ENCODE results near the gene NUTM1. TPM values are rescaled to one million over a fixed set of nuclear protein-coding genes. Genes with fewer than 3 reads are reported as not detected.
A peak's percentile ranks its signal among the peaks of the same experiment; 100 is the strongest.

Gene NUTM1
- total and polyA plus RNA-seq, 5 experiments from 2014 or later = not detected

DNA sequence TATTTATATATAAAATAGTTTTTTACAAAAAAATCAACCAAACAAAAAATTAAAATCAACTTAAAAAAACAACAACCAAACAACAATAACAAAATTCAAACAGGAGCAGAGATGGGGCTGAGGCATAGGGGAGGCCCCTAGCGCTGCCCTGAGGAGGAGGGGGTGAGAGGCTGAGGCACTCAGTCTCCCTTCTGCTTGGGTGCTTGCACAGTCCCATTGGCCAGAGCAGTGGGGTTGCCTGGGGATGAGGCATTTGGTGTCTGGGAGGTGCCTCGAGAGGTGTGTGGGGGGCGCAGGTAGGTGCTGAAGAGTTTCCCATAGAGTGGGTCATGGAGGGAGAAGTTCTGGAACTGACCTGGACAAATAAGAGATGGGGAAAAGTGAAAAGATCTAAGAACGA lies 15.8 kb downstream of the NUTM1 start:
- peaks cover 0 to 66% (median 0%) of the 10 kb centered on the region in 3 donors for H3K36me3 Mint-ChIP-seq
- no peak for DNase-seq

GRCh38 chr15:34359416-34359815 lies 16.3 kb downstream of the NUTM1 start:
- POLR2A ChIA-PET = no interaction called here
- ATAC-seq = no peak
- Mint-ChIP-seq H3K36me3 (peaks cover 0 to 66% (median 0%) of the 10 kb centered on the region in 3 donors), H3K4me1 (peaks cover 0 to 4% (median 0%) of the 10 kb centered on the region in 4 donors), H3K27ac (peak overlapping the region in 4 of 10 donors; percentile 17 to 64 (median 44)), H3K4me3 (no peak overlapping the region), H3K27me3 (no peaks in the 10 kb centered on the region), H3K9me3 (no peaks in the 10 kb centered on the region)
- DNase-seq = no peak

More for the DNA sequence above, 15.8 kb downstream of the NUTM1 start:
- no peaks in the 10 kb centered on the region for H3K9me3 Mint-ChIP-seq
- no peaks in the 10 kb centered on the region for H3K27me3 Mint-ChIP-seq
- H3K4me1 Mint-ChIP-seq = peaks cover 0 to 4% (median 0%) of the 10 kb centered on the region in 4 donors
- H3K4me3 Mint-ChIP-seq = no peak overlapping the region
- no peak for ATAC-seq
- peak overlapping the region in 2 of 10 donors; percentile 17 to 64 for H3K27ac Mint-ChIP-seq
- POLR2A ChIA-PET = no interaction called here

- Mint-ChIP-seq H3K27me3 (no peaks in the 10 kb centered on the region), H3K4me3 (no peak overlapping the region), H3K4me1 (peaks cover under 1 to 6% (median 4%) of the 10 kb centered on the region in 4 donors), H3K36me3 (peaks cover 0 to 64% (median 0%) of the 10 kb centered on the region in 3 donors), H3K9me3 (no peaks in the 10 kb centered on the region), H3K27ac (peak overlapping the region in 1 of 10 donors; percentile 87)
- DNase-seq = no peak
- POLR2A ChIA-PET = no interaction called here
- ATAC-seq = no peak
Observed at GRCh38 chr15:34360298-34360697, 17.2 kb downstream of the NUTM1 start.

DNA sequence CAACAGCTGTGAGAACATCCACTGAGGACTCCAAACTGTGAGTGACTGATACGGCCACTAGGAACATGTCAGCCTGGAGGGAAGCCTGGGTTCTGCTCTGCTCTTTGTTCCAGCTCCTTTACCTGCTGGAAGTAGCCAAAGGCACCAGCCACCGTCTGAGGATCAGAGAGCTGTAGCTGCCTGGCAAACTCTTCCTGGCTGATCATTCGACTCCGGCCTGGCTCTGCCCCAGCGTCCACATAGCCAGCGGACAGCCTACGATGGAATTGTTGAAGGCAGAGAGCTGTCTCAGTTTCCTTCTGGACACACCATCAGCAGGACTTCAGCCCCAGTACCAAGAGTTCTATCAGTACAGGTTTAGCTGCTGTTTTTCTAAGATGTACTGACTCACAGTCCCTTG lies 18.2 kb downstream of the NUTM1 start:
- peaks cover 0 to 59% (median 0%) of the 10 kb centered on the region in 3 donors for H3K36me3 Mint-ChIP-seq
- H3K9me3 Mint-ChIP-seq = no peaks in the 10 kb centered on the region
- H3K4me1 Mint-ChIP-seq = peaks cover 6 to 15% (median 12%) of the 10 kb centered on the region in 4 donors
- no peak for ATAC-seq
- H3K4me3 Mint-ChIP-seq = no peak overlapping the region
- H3K27me3 Mint-ChIP-seq = no peaks in the 10 kb centered on the region
- POLR2A ChIA-PET = no interaction called here
- no peak for DNase-seq
- H3K27ac Mint-ChIP-seq = peak overlapping the region in 3 of 10 donors; percentile 10 to 67 (median 24)

DNA sequence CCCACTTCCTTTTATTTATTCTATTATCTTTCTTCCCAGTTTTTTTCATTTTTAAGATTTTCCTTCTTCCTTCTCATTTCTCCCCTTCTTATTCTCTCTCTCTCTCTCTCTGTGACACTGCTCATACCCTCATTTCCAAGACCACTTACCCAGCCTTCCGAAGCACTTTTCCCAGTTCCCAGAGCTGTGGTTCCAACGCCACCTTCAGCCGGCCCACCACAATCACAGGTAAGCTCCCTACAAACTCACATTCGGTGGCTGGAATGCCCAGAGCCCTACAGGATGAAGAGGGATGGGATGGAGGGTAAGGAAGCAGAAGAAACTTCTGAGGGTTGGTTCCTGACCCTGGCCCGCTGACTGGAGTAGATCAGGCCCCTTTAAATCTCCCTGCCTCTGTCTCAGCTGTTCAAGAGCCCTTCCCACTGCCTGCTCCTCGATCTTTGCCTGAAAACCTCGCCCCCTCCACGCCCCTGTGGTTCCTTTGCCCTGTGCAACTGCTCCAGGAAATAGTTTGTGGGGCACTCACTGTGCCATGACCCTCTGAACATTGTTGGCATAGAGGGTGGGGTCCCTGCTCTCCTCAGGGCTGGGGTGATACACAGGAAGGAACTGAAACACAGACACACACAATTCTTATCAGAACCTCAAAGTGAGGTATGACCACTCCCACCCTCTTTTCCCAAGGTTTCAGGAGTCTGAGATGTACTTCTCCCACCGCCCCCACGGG lies 19.1 kb downstream of the NUTM1 start:
- H3K4me3 Mint-ChIP-seq = no peak overlapping the region
- no peaks in the 10 kb centered on the region for H3K27me3 Mint-ChIP-seq
- POLR2A ChIA-PET = no interaction called here
- peak overlapping the region in 5 of 10 donors; percentile 20 to 71 (median 67) for H3K27ac Mint-ChIP-seq
- peaks cover 0 to 58% (median 0%) of the 10 kb centered on the region in 3 donors for H3K36me3 Mint-ChIP-seq
- H3K4me1 Mint-ChIP-seq = peaks cover 8 to 19% (median 18%) of the 10 kb centered on the region in 4 donors
- DNase-seq = no peak
- no peak for ATAC-seq
- H3K9me3 Mint-ChIP-seq = no peaks in the 10 kb centered on the region

DNA sequence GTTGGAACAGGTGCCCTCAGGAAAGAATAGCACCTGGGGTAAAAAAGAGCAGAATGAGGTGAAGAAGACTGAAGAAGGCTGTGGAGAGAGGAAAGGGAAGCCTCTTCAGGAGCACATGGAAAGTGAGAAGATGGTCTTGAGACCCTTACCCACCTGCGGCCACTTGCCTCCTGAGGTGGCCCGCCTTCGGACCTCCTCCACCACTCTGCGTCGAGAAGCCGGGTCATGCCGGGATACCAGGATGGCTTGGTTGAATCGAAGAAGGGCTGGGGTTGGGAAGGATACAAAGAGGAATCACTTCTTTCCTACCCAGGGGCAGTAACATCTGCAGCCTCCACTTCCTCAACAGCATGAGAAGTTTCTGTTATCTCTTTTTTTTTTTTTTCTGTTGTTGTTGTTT lies 20.9 kb downstream of the NUTM1 start:
- H3K9me3 Mint-ChIP-seq = no peaks in the 10 kb centered on the region
- peaks cover 0 to 42% (median 0%) of the 10 kb centered on the region in 3 donors for H3K36me3 Mint-ChIP-seq
- ATAC-seq (no peak), DNase-seq (no peak)
- peak overlapping the region in 1 of 10 donors; percentile 28 for H3K4me3 Mint-ChIP-seq
- H3K27ac Mint-ChIP-seq = no peak overlapping the region
- peaks cover 10 to 29% (median 27%) of the 10 kb centered on the region in 4 donors for H3K4me1 Mint-ChIP-seq
- POLR2A ChIA-PET = interaction anchor here (1.3 kb wide), 1 partner anchor 29 kb away, joined by 4 read pairs; no protein-coding TSS in a partner anchor
- H3K27me3 Mint-ChIP-seq = no peaks in the 10 kb centered on the region

GRCh38 chr15:34365091-34365825 lies 22.1 kb downstream of the NUTM1 start:
- H3K9me3 Mint-ChIP-seq = no peaks in the 10 kb centered on the region
- DNase-seq = no peak
- H3K27ac Mint-ChIP-seq = peak overlapping the region in 5 of 10 donors; percentile 31 to 95 (median 74)
- peaks cover 0 to 31% (median 0%) of the 10 kb centered on the region in 3 donors for H3K36me3 Mint-ChIP-seq
- H3K4me3 Mint-ChIP-seq = peak overlapping the region; percentile 94 to 99 (median 96)
- ATAC-seq = no peak
- POLR2A ChIA-PET = interaction anchor here (0.6 to 4.3 kb wide), 11 partner anchors 22 to 264 kb away, joined by 3 to 48 read pairs (median 3); partner anchors contain the start of genes EMC7, NOP10, NUTM1 and PGBD4
- no peaks in the 10 kb centered on the region for H3K27me3 Mint-ChIP-seq
- peaks cover 10 to 35% (median 29%) of the 10 kb centered on the region in 4 donors for H3K4me1 Mint-ChIP-seq

DNA sequence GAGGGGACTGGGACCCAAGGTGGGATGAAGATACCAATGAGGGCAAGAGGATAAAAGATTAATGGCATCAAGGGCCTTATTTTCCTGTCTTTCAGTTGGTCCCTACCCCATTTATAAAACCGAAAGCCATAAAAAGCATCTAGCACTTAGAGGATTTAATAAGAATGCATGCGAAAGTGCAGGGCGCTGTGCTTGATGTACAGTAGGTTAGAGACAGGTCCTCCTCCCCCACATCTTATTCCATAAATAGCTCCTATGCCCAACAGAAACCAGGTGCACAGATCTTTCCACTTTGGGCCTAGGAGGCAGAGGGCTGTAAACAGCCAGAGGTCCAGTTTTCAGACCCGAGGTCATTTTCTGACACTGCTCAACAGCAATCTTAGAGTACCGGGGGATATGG lies 22.7 kb downstream of the NUTM1 start:
- peaks cover 10 to 36% (median 29%) of the 10 kb centered on the region in 4 donors for H3K4me1 Mint-ChIP-seq
- H3K27ac Mint-ChIP-seq = peak overlapping the region in 9 of 10 donors; percentile 32 to 95 (median 74)
- no peaks in the 10 kb centered on the region for H3K9me3 Mint-ChIP-seq
- H3K4me3 Mint-ChIP-seq = peak overlapping the region; percentile 94 to 99 (median 96)
- DNase-seq (peak in 2 of 10 donors; percentile 3 to 5), ATAC-seq (no peak)
- peaks cover 0 to 26% (median 0%) of the 10 kb centered on the region in 3 donors for H3K36me3 Mint-ChIP-seq
- POLR2A ChIA-PET = interaction anchor here (0.6 to 4.3 kb wide), 12 partner anchors 23 to 303 kb away, joined by 3 to 48 read pairs (median 4); partner anchors contain the start of genes EMC7, NOP10, NUTM1 and PGBD4
- H3K27me3 Mint-ChIP-seq = no peaks in the 10 kb centered on the region

- Mint-ChIP-seq H3K27me3 (no peaks in the 10 kb centered on the region), H3K4me1 (peaks cover 10 to 36% (median 29%) of the 10 kb centered on the region in 4 donors), H3K9me3 (no peaks in the 10 kb centered on the region), H3K27ac (peak overlapping the region; percentile 63 to 96 (median 94)), H3K36me3 (peaks cover 0 to 19% (median 0%) of the 10 kb centered on the region in 3 donors), H3K4me3 (peak overlapping the region; percentile 94 to 99 (median 96))
- peak in 9 of 10 donors; percentile 8 to 66 (median 32) for DNase-seq
- POLR2A ChIA-PET = interaction anchor here (0.5 to 4.3 kb wide), 23 partner anchors 11 to 304 kb away, joined by 3 to 48 read pairs (median 4); partner anchors contain the start of genes EMC4, EMC7, NOP10 and NUTM1
- ATAC-seq = peak; percentile 1 to 3
Observed at GRCh38 chr15:34366271-34367065, 23.4 kb downstream of the NUTM1 start.

DNA sequence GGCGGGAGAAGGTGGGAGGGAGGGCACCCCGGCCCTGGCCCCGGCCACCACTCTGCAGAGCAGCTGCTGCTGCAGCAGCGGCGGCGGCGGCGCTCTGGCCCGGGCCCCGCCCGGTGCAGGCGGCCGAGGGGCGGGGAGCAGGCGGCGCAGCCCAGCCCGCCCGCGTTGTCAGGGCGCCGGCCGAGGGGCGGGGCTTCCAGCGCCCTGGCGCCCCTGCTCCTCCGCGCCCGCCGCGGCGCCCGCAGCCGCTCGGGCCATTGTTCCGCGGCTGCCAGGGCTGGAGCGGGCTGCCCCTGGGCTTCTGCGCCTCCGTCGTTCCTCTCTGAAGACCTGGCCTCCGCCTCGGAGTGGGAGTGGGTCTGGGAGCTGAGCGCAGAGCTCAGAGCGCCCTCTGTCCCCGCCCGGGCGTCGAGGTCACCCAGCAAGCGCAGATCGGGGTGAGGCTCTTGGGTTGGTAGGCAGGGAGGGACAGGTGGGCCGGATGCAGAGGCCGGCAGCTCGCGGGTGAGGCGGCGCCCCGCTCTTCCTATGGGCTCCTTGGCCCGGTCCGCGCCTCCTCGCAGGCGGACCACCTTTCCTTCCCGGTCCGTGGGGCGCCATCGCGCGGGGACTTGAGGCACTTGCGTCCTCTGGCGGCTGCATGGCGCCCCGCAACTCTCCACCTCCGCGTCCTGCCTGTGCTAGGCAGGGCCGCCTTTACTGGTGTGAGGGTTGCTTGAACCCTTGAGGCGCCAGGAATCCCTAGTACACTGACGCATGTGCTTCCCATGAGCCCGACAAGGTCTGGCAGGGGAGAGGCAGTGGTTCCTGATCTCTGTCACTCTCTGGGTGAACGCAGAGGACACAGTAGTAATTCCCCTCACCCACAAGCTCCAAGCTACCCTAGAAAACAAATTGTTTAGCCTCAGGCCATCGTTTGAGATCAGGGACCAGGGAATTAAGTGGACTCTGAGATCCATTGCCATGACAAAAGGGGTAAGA lies 24.3 kb downstream of the NUTM1 start, which contains the start of gene LPCAT4:
LPCAT4 (minus strand) TSS at position 96 of the 981 bp plus-strand sequence. CDS start 96 bp downstream, outside the sequence.
- peak within 1 kb of the TSS; percentile 90 to 97 (median 96) for H3K27ac Mint-ChIP-seq
- peak within 1 kb of the TSS; percentile 94 to 99 (median 96) for H3K4me3 Mint-ChIP-seq
- peaks cover 10 to 36% (median 29%) of the 10 kb centered on the region in 4 donors for H3K4me1 Mint-ChIP-seq
- peaks cover 0 to 10% (median 0%) of the 10 kb centered on the region in 3 donors for H3K36me3 Mint-ChIP-seq
- DNase-seq (peak; percentile 82 to 95 (median 89)), ATAC-seq (peak; percentile 85 to 86)
- POLR2A ChIA-PET = interaction anchor here (0.5 to 4.3 kb wide), 22 partner anchors 11 to 328 kb away, joined by 3 to 48 read pairs (median 4); partner anchors contain the start of genes AVEN, EMC4, EMC7 and GOLGA8A
- H3K9me3 Mint-ChIP-seq = no peaks in the 10 kb centered on the region
- no peaks in the 10 kb centered on the region for H3K27me3 Mint-ChIP-seq

DNA sequence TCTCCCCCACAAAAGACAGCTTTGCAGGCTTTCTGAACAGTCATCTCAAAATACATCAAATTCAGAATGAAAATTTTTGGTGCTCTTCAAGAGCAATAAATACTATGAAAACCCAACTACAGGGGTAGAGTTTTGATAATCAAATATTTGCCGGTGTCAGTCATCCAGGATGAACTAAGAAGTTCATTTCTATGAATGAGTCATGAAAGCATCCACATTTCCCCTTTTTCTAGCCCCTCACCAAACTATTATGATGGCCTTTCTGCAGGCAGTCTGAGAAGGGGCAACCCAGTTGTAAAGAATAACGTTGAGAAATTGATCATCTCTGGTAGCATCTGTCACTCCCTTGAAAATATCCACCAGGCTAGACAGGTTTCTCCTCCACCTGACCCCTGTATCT lies 27.0 kb downstream of the NUTM1 start:
- peaks cover 7 to 32% (median 27%) of the 10 kb centered on the region in 4 donors for H3K4me1 Mint-ChIP-seq
- peak overlapping the region in 9 of 10 donors; percentile 44 to 81 (median 63) for H3K27ac Mint-ChIP-seq
- no peaks in the 10 kb centered on the region for H3K36me3 Mint-ChIP-seq
- no peaks in the 10 kb centered on the region for H3K9me3 Mint-ChIP-seq
- DNase-seq = no peak
- no peak for ATAC-seq
- H3K27me3 Mint-ChIP-seq = no peaks in the 10 kb centered on the region
- POLR2A ChIA-PET = interaction anchor here (0.9 kb wide), 1 partner anchor 145 kb away, joined by 3 read pairs; the partner anchor contains the start of gene EMC4
- H3K4me3 Mint-ChIP-seq = peak overlapping the region in 1 of 10 donors; percentile 52
